ENCODE results near the gene GABARAP. TPM values are rescaled to one million over a fixed set of nuclear protein-coding genes. Genes with fewer than 3 reads are reported as not detected.

The GABARAP gene
- total and polyA plus RNA-seq, 2 of the 8 experiments (the other 6 are each of a cell fraction or from before 2014, with no cell fraction given) = 252 to 581 TPM

- Histone ChIP-seq H4K8ac (ENCODE audit: extremely low read depth, insufficient read depth, low read length) (no peak overlapping the region), H2BK12ac (ENCODE audit: low read depth, low read length) (no peak overlapping the region), H3K9ac (replicated peaks in 1 of 4; ENCODE audit: extremely low read depth in 1 of 4, low read depth in 3 of 4, low read length in 3 of 4) (no peak overlapping the region), H3K4me1 (replicated peaks in 1 of 4; ENCODE audit: control insufficient read depth in 3 of 4, insufficient read depth in 4 of 4, low read length in 3 of 4) (no peaks in the 10 kb centered on the region; a peak in 1 of 7 replicates), H3K23ac (ENCODE audit: insufficient read length) (no peak overlapping the region), H4K5ac (ENCODE audit: insufficient read length, low read depth, low read length) (no peak overlapping the region), H3K18ac (ENCODE audit: extremely low read depth, low read length) (no peak overlapping the region), H4K20me1 (replicated peaks in 1 of 2; ENCODE audit: control insufficient read depth in 1 of 2, insufficient read depth in 2 of 2, low read length in 2 of 2) (peaks cover 13 to 47% of the 10 kb centered on the region in 2 experiments), H3K56ac (replicated peaks; ENCODE audit: insufficient read length, low read depth, low read length) (no peak overlapping the region), H3K4me2 (ENCODE audit: insufficient read depth in 1 of 2, low read depth in 2 of 2, low read length in 2 of 2) (no peak overlapping the region), H2BK5ac (ENCODE audit: low read depth, low read length) (no peak overlapping the region), H3K79me2 (ENCODE audit: control insufficient read depth in 1 of 2, insufficient read depth in 2 of 2, low read length in 2 of 2) (peaks cover 3 to 21% of the 10 kb centered on the region in 2 experiments), H3K27me3 (replicated peaks in 1 of 4; ENCODE audit: control insufficient read depth in 3 of 4, extremely low read depth in 1 of 4, insufficient read depth in 3 of 4, low read length in 3 of 4) (no peaks in the 10 kb centered on the region), H2AFZ (ENCODE audit: low read length) (no peak overlapping the region), H2BK15ac (ENCODE audit: low read length) (no peak overlapping the region), H3K14ac (ENCODE audit: insufficient read length) (no peak overlapping the region), H2AK5ac (ENCODE audit: low read depth, low read length) (no peak overlapping the region), H3K79me1 (ENCODE audit: low read depth, low read length) (peaks cover 7% of the 10 kb centered on the region), H3K9me3 (ENCODE audit: insufficient read depth in 2 of 2, low read depth in 1 of 2, low read length in 1 of 2) (no peaks in the 10 kb centered on the region), H3K4ac (replicated peaks; ENCODE audit: insufficient read length, low read depth, low read length) (no peak overlapping the region), H2BK20ac (ENCODE audit: low read length) (no peak overlapping the region), H3K27ac (ENCODE audit: low read depth, low read length) (no peak overlapping the region), H4K91ac (replicated peaks; ENCODE audit: insufficient read length, low read length) (no peak overlapping the region), H3K36me3 (ENCODE audit: control insufficient read depth in 2 of 4, insufficient read depth in 4 of 4, low read length in 3 of 4) (peaks cover 27 to 75% (median 63%) of the 10 kb centered on the region in 4 experiments), H3K4me3 (ENCODE audit: extremely low read depth in 1 of 4, insufficient read depth in 2 of 4, low read depth in 3 of 4, low read length in 4 of 4) (no peak overlapping the region), H2BK120ac (replicated peaks; ENCODE audit: low read depth, low read length) (no peak overlapping the region), H3K23me2 (ENCODE audit: low read depth, low read length) (no peaks in the 10 kb centered on the region)
- 94% methylated on average over 31 of the region's 31 CpGs; no CpG with 5 or more reads in 1 of the 2 experiments for WGBS, 2 experiments (ENCODE audit: extremely low coverage in 1 of 2, insufficient coverage in 1 of 2, insufficient read length in 1 of 2, insufficient replicate concordance in 2 of 2, low coverage in 1 of 2, low lambda C conversion rate in 2 of 2, missing lambda C conversion rate in 1 of 2)
- TF ChIP-seq ZNF274 (IDR thresholded peaks at IDR 0.05; ENCODE audit: borderline replicate concordance, extremely low read depth, low read length) (no peak), RNF2 (IDR thresholded peaks at IDR 0.05; ENCODE audit: borderline replicate concordance, low read depth, low read length, missing control alignments, poor library complexity, severe bottlenecking) (peak; percentile 3)
- ChIA-PET POLR2A (ENCODE audit: partially characterized antibody) (interaction anchor here (0.9 to 10.7 kb wide), 3 partner anchors 8 to 11 kb away, joined by 3 to 386 read pairs (median 3); partner anchors contain the start of genes DVL2, GABARAP and PHF23), CTCF (ENCODE audit: partially characterized antibody) (interaction anchor here (0.6 kb wide), 1 partner anchor 97 kb away, joined by 3 read pairs; no protein-coding TSS in a partner anchor)
- FAIRE-seq (no peak), DNase-seq (ENCODE audit: low read depth in 1 of 2, low spot score in 2 of 2) (no peak)
Measured at GRCh38 chr17:7226721-7227710, 15.2 kb downstream of the GABARAP start.
